IMR-90 (cell line): Measurements from ENCODE around the gene NCS1. TPM values are rescaled to one million over a fixed set of nuclear protein-coding genes. Genes with fewer than 3 reads are reported as not detected.

Experiments
- ATAC-seq: fragments of 200-7000 bp; cut with Tn5 transposase; 2 replicates; pipeline ENCODE4 v1.9.1; 2020; ENCODE audit warnings: low read depth, mild to moderate bottlenecking, moderate library complexity
- BruUV-seq: library from RNA; stranded (reverse); fragments of 400-500 nt; replicated peaks from 2 replicates; lab custom pipeline; 2021; lab: Mats Ljungman, UMichigan
- CTCF ChIA-PET: fragments of 300-600 bp; formaldehyde crosslinking; extraction: SDS; loops from one replicate; lab custom pipeline; 2021; ENCODE audit warnings: antibody characterized with exemption; lab: Yijun Ruan, JAX
- POLR2A ChIA-PET: fragments of 300-600 bp; sonication (Branson Sonifier 250); formaldehyde crosslinking; loops from one replicate; lab custom pipeline; 2022; ENCODE audit warnings: antibody characterized with exemption; ENCODE audit not compliant: unreplicated experiment; lab: Charles Lee
- DNase-seq: peaks from one replicate; pipeline ENCODE4 v3.0.0; 2013
- H2AFZ ChIP-seq: replicated peaks from 2 replicates; pipeline ENCODE3; 2013; ENCODE audit warnings: low read length, mild to moderate bottlenecking; ENCODE audit not compliant: poor library complexity
- H2AK5ac ChIP-seq: 2 replicates; pipeline ENCODE4 v1.6.1; 2013; ENCODE audit warnings: low read depth, low read length, inconsistent platforms
- H2AK9ac ChIP-seq: replicated peaks from 2 replicates; pipeline ENCODE3; 2013; ENCODE audit warnings: mild to moderate bottlenecking, low read depth, low read length, moderate library complexity; ENCODE audit not compliant: poor library complexity
- H2BK120ac ChIP-seq: 2 replicates; pipeline ENCODE4 v1.6.1; 2013; ENCODE audit warnings: low read depth, low read length, inconsistent platforms
- H2BK15ac ChIP-seq: 3 replicates; pipeline ENCODE4 v1.6.1; 2013; ENCODE audit warnings: low read depth, low read length, inconsistent platforms
- H2BK20ac ChIP-seq: 2 replicates; pipeline ENCODE4 v1.6.1; 2013; ENCODE audit warnings: low read depth, mild to moderate bottlenecking, inconsistent platforms, low read length, moderate library complexity
- H2BK5ac ChIP-seq: 2 replicates; pipeline ENCODE4 v1.6.1; 2013; ENCODE audit warnings: mild to moderate bottlenecking, low read depth, low read length, inconsistent platforms; ENCODE audit not compliant: poor library complexity, severe bottlenecking
- H3K14ac ChIP-seq: replicated peaks from 2 replicates; pipeline ENCODE4 v1.6.1; 2013; ENCODE audit warnings: low read depth, low read length, inconsistent platforms
- H3K18ac ChIP-seq: 2 replicates; pipeline ENCODE4 v1.6.1; 2013; ENCODE audit warnings: low read depth, low read length, control low read depth
- H3K23ac ChIP-seq: 2 replicates; pipeline ENCODE4 v1.6.1; 2013; ENCODE audit warnings: low read depth, low read length, inconsistent platforms
- H3K27ac ChIP-seq: 2 replicates; pipeline ENCODE4 v1.5.1; 2013; ENCODE audit warnings: mild to moderate bottlenecking, control low read depth, low read length; ENCODE audit not compliant: insufficient read depth
- H3K27me3 ChIP-seq: 2 replicates; pipeline ENCODE4 v1.6.1; 2013; ENCODE audit warnings: low read length; ENCODE audit not compliant: control insufficient read depth, insufficient read depth
- H3K36me3 ChIP-seq: 2 replicates; pipeline ENCODE4 v1.6.1; 2013; ENCODE audit warnings: low read length, mixed read lengths; ENCODE audit not compliant: control insufficient read depth, insufficient read depth
- H3K4ac ChIP-seq: 2 replicates; pipeline ENCODE4 v1.6.1; 2013; ENCODE audit warnings: low read depth, low read length, inconsistent platforms
- H3K4me1 ChIP-seq: 2 replicates; pipeline ENCODE4 v1.6.1; 2013; ENCODE audit warnings: low read length, mixed read lengths; ENCODE audit not compliant: control insufficient read depth, insufficient read depth
- H3K4me2 ChIP-seq: 2 replicates; pipeline ENCODE4 v1.6.1; 2013; ENCODE audit warnings: low read depth, mild to moderate bottlenecking, control low read depth, low read length, moderate library complexity
- H3K4me3 ChIP-seq: 2 replicates; pipeline ENCODE4 v1.5.1; 2013; ENCODE audit warnings: low read depth, mild to moderate bottlenecking, control low read depth, low read length, moderate library complexity; ENCODE audit not compliant: insufficient read depth
- H3K56ac ChIP-seq: 2 replicates; pipeline ENCODE4 v1.6.1; 2013; ENCODE audit warnings: low read length, inconsistent platforms; ENCODE audit not compliant: insufficient read depth; ENCODE audit errors: extremely low read depth
- H3K79me1 ChIP-seq, 2 experiments: 2 replicates each; pipeline ENCODE4 v1.6.1; 2013; ENCODE audit warnings: low read length in 2 of 2, inconsistent platforms in 1 of 2, low read depth in 1 of 2
- H3K9ac ChIP-seq: 2 replicates; pipeline ENCODE4 v1.6.1; 2013; ENCODE audit warnings: low read depth, low read length, control low read depth
- H3K9me1 ChIP-seq: 2 replicates; pipeline ENCODE4 v1.6.1; 2013; ENCODE audit warnings: low read length, inconsistent platforms; ENCODE audit not compliant: insufficient read depth
- H3K9me3 ChIP-seq: 2 replicates; pipeline ENCODE4 v1.6.1; 2013; ENCODE audit warnings: low read length; ENCODE audit not compliant: control insufficient read depth, insufficient read depth
- H4K20me1 ChIP-seq: 2 replicates; pipeline ENCODE4 v1.6.1; 2013; ENCODE audit warnings: low read length, inconsistent platforms; ENCODE audit not compliant: insufficient read depth
- H4K5ac ChIP-seq: 2 replicates; pipeline ENCODE4 v1.6.1; 2013; ENCODE audit warnings: mild to moderate bottlenecking, low read depth, low read length, control low read depth
- H4K8ac ChIP-seq, 2 experiments: 2 replicates each; pipeline ENCODE4 v1.6.1; 2013; ENCODE audit warnings: low read depth in 2 of 2, low read length in 2 of 2, control low read depth in 1 of 2, inconsistent platforms in 1 of 2
- H4K91ac ChIP-seq: 2 replicates; pipeline ENCODE4 v1.6.1; 2013; ENCODE audit warnings: low read depth, low read length, inconsistent platforms; ENCODE audit not compliant: insufficient read depth
- CEBPB ChIP-seq: IDR thresholded peaks from 2 replicates; pipeline ENCODE4 v1.6.1; 2012; ENCODE audit warnings: low read depth, low read length, improper control_type of control experiment
- CHD1 ChIP-seq: IDR thresholded peaks from 2 replicates; pipeline ENCODE4 v1.6.1; 2012; ENCODE audit warnings: low read depth, low read length, improper control_type of control experiment
- FOS ChIP-seq: fragments of 150-350 bp; IDR thresholded peaks from 2 replicates; pipeline ENCODE4 v1.6.1; 2016; ENCODE audit warnings: low read depth, low read length
- MAFK ChIP-seq: IDR thresholded peaks from 2 replicates; pipeline ENCODE4 v1.6.1; 2012; ENCODE audit warnings: low read depth, low read length, improper control_type of control experiment
- MXI1 ChIP-seq: IDR thresholded peaks from 2 replicates; pipeline ENCODE4 v1.6.1; 2012; ENCODE audit warnings: low read depth, mild to moderate bottlenecking, low read length, moderate library complexity, borderline replicate concordance
- POLR2A ChIP-seq: IDR thresholded peaks from 2 replicates; pipeline ENCODE4 v1.6.1; 2012; ENCODE audit warnings: mild to moderate bottlenecking, low read depth, low read length
- RAD21 ChIP-seq: IDR thresholded peaks from 2 replicates; pipeline ENCODE4 v1.6.1; 2012; ENCODE audit warnings: low read length, improper control_type of control experiment
- RFX5 ChIP-seq: IDR thresholded peaks from 2 replicates; pipeline ENCODE4 v1.8.0; 2012; ENCODE audit warnings: low read depth, mild to moderate bottlenecking, low read length, moderate library complexity
- WGBS, 2 experiments: methylation state at CpG; one replicate each; pipeline versions ENCODE4 v1.1.5 to v1.1.7; 2013; ENCODE audit warnings: missing lambda C conversion rate in 2 of 2; ENCODE audit not compliant: insufficient read length in 1 of 2; ENCODE audit errors: extremely low coverage in 2 of 2; 5-methylcytosine and 5-hydroxymethylcytosine counted together
- dilution Hi-C: fragments of 300-500 bp; cut with HindIII; formaldehyde crosslinking; loops from one replicate; pipeline ENCODE4 v1.14.3; 2018; ENCODE audit warnings: low sequenced_read_pairs; ENCODE audit not compliant: unreplicated experiment
- in situ Hi-C: fragments of 300-500 bp; cut with MboI; formaldehyde crosslinking; loops from 3 replicates; pipeline ENCODE4 v1.14.3; 2019; ENCODE audit warnings: low sequenced_read_pairs, inconsistent platforms, mixed read lengths
- intact Hi-C: fragments of 100-400 bp; cut with micrococcal nuclease; formaldehyde crosslinking; loops from 2 replicates; pipeline ENCODE4 v1.10.0; 2022
- polyA plus RNA-seq, 3 experiments: library from polyadenylated mRNA; depleted of rRNA; stranded (reverse); fragments of >200 nt; gene quantifications; 2 replicates each; pipeline ENCODE4 v1.2.3, GENCODE V29; 2012; ENCODE audit warnings: low replicate concordance in 1 of 3
- total RNA-seq: library from RNA; depleted of rRNA; stranded (reverse); fragments of >200 nt; gene quantifications from 2 replicates; pipeline ENCODE4 v1.2.3, GENCODE V29; 2012
- TF ChIP-seq, protein P1 (sequence below): fragments of 150-350 bp; IDR thresholded peaks from 2 replicates; pipeline ENCODE4 v1.6.1; 2016; ENCODE audit warnings: low read depth, mild to moderate bottlenecking, low read length, moderate library complexity, borderline replicate concordance

The NCS1 gene
- total and polyA plus RNA-seq, 2 of the 4 experiments (the other 2 are of a cell fraction) = 41.0 to 60.5 TPM

DNA sequence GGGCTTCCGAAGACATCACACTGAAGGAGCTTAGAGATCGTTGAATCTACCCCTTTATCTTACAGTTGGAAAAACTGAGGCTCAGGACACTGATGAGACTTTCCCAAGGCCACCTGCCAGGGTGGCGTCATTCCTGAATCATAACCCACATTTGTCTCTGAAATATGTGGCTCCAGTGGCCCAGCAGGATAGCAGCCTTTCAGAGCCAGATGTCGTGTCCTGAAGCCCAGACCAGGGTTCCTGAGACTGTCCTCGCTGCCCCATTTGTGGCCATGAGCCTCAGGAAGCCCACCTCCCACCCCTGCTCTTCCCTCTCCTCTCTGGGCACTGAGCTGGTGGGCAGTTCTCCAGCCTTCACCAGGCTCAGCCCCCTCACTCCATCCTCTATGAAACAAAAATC lies 95.7 kb downstream of the NCS1 start:
- Histone ChIP-seq H2BK15ac (no peak overlapping the region), H3K9ac (no peak overlapping the region), H2AK9ac (no peak overlapping the region), H3K36me3 (no peaks in the 10 kb centered on the region), H2AFZ (peak overlapping the region; percentile 39), H3K23ac (no peak overlapping the region), H3K4me2 (no peak overlapping the region), H2BK20ac (no peak overlapping the region), H3K56ac (no peak overlapping the region), H3K27me3 (peaks cover 78% of the 10 kb centered on the region), H3K27ac (no peak overlapping the region), H3K14ac (no peak overlapping the region), H4K5ac (no peak overlapping the region), H3K9me1 (no peaks in the 10 kb centered on the region), H3K9me3 (peaks cover 3% of the 10 kb centered on the region; the same call in 1 of the 2 replicates), H2BK5ac (no peak overlapping the region), H2AK5ac (no peak overlapping the region), H2BK120ac (no peak overlapping the region), H3K4me1 (peaks cover 2% of the 10 kb centered on the region; the same call in 1 of the 2 replicates), H3K18ac (no peak overlapping the region), H4K8ac (no peak overlapping the region), H4K20me1 (no peaks in the 10 kb centered on the region), H3K4ac (no peak overlapping the region), H3K79me1 (no peaks in the 10 kb centered on the region), H3K4me3 (no peak overlapping the region), H4K91ac (no peak overlapping the region)
- WGBS, 2 experiments = 78% methylated on average over 4 of the region's 5 CpGs; no CpG with 5 or more reads in 1 of the 2 experiments
- in situ Hi-C loops = no loop called here
- ChIA-PET CTCF (no interaction called here), POLR2A (no interaction called here)
- ATAC-seq (no peak), DNase-seq (no peak)
- no peak for TF ChIP-seq RAD21
- TF ChIP-seq FOS = no peak
- TF ChIP-seq, protein P1, sequence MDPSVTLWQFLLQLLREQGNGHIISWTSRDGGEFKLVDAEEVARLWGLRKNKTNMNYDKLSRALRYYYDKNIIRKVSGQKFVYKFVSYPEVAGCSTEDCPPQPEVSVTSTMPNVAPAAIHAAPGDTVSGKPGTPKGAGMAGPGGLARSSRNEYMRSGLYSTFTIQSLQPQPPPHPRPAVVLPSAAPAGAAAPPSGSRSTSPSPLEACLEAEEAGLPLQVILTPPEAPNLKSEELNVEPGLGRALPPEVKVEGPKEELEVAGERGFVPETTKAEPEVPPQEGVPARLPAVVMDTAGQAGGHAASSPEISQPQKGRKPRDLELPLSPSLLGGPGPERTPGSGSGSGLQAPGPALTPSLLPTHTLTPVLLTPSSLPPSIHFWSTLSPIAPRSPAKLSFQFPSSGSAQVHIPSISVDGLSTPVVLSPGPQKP = no peak
- no peak for TF ChIP-seq POLR2A
- no peak for TF ChIP-seq MAFK
- no peak for TF ChIP-seq RFX5
- no peak for TF ChIP-seq MXI1
- no peak for TF ChIP-seq CHD1
- no peak for TF ChIP-seq CEBPB
- dilution Hi-C loops = no loop called here
- no TSS peak for BruUV-seq
- intact Hi-C loops = no loop called here
